Stimulated activated memory B cell treated with anti-CD40 and anti-IgM and Interleukin-4, amounts not matched to agents 10 μg/mL and 1 μg/mL and 100 μg/mL, for 72 hours (primary cell): ENCODE results near the gene USP22.

Experiments used
- ATAC-seq: fragments of 150-1000 bp; cut with Tn5 transposase; 2 replicates; pipeline ENCODE4 v1.10.0; 2021
- H3K27ac Mint-ChIP-seq: one replicate; pipeline ENCODE4 v1.8.0; 2022; ENCODE audit warnings: mild to moderate bottlenecking, mixed read lengths
- H3K27me3 Mint-ChIP-seq: one replicate; pipeline ENCODE4 v1.8.0; 2022; ENCODE audit warnings: mixed read lengths
- H3K36me3 Mint-ChIP-seq: one replicate; pipeline ENCODE4 v1.8.0; 2022; ENCODE audit warnings: mixed read lengths
- H3K4me1 Mint-ChIP-seq: one replicate; pipeline ENCODE4 v1.8.0; 2022; ENCODE audit warnings: mixed read lengths
- H3K4me3 Mint-ChIP-seq: one replicate; pipeline ENCODE4 v1.8.0; 2022; ENCODE audit warnings: mild to moderate bottlenecking, moderate library complexity, mixed read lengths
- H3K9me3 Mint-ChIP-seq: one replicate; pipeline ENCODE4 v1.8.0; 2022; ENCODE audit warnings: mixed read lengths

Gene USP22

GRCh38 chr17:21035406-21035805, 7.4 kb downstream of the USP22 start:
- H3K27me3 Mint-ChIP-seq = no peaks in the 10 kb centered on the region
- H3K9me3 Mint-ChIP-seq = no peaks in the 10 kb centered on the region
- H3K27ac Mint-ChIP-seq = peak overlapping the region; percentile 81
- peaks cover 20% of the 10 kb centered on the region for H3K36me3 Mint-ChIP-seq
- H3K4me1 Mint-ChIP-seq = peaks cover 78% of the 10 kb centered on the region
- H3K4me3 Mint-ChIP-seq = peak overlapping the region; percentile 73
- ATAC-seq = no peak

DNA sequence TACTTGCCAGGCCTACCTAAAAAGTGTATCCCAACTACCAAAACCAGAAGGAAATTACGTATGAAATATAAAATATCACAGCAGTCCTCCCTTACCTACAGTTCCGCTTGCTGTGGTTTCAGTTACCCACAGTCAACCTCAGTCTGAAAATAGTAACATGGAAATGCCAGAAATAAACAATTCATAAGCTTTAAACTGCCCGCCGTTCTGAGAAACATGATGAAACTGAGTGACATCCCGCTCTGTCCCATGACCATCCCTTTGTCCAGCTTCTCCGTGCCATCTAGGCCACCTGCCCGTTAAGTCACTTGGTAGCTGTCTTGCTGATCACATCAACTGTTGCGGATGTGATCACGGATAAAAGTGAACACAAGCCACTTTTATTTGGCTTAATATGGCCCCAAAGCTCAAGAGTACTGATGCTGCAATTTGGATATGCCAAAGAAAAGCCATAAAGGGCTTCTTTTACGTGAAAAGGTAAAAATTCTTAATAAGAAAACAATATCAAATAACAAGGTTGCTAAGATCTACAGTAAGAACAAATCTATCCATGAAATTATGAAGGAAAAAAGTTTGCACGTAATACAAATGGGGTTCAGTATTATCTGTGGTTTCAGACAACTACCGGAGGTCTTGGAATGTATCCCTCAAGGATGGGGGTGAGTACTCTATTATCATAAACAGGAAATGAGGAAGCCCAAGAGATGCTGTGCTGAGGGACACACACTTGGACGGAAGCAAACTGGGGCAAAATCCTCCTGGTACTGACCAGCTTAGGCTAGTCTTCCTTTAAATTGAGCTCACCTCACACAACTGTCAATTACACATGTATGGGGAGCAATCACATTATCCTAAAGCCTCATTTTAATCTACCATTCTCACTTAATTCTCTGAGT, 8.2 kb downstream of the USP22 start:
- peak; percentile 88 for ATAC-seq
- Mint-ChIP-seq H3K27me3 (no peaks in the 10 kb centered on the region), H3K9me3 (no peaks in the 10 kb centered on the region), H3K4me3 (peak overlapping the region; percentile 73), H3K36me3 (peaks cover 20% of the 10 kb centered on the region), H3K27ac (peak overlapping the region; percentile 81), H3K4me1 (peaks cover 78% of the 10 kb centered on the region)

GRCh38 chr17:21033350-21033749, 9.5 kb downstream of the USP22 start:
- Mint-ChIP-seq H3K27ac (peak overlapping the region; percentile 81), H3K27me3 (no peaks in the 10 kb centered on the region), H3K9me3 (no peaks in the 10 kb centered on the region), H3K36me3 (peaks cover 21% of the 10 kb centered on the region), H3K4me3 (no peak overlapping the region), H3K4me1 (peaks cover 89% of the 10 kb centered on the region)
- no peak for ATAC-seq

DNA sequence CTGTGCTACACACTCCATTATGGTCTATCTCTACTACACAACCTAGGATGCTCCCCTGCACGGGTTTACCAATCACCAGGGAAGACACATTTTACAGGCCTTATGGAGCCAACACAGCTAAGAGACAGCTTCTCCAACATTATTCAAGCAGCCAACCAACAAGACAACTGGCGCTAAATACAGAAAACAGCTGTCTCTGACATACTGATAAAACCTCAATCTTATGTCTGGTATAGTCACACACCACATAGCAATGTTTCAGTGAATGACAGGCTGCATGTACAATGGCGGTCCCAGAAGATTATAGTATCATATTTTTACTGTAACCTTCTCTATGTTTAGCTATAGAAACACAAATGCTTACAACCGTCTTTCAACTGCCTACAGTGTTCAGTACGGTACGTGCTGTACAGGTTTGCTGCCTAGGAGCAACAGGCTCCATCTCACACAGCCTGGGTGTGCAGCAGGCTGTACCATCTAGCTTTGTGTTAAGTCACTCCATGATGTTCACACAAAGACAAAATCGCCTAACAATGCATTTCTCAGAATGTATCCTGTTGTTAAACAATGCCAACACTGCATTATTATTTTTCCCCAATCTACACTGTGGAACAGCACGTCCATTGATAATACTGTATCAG, 10.9 kb downstream of the USP22 start:
- no peaks in the 10 kb centered on the region for H3K9me3 Mint-ChIP-seq
- ATAC-seq = no peak
- H3K4me1 Mint-ChIP-seq = peaks cover 80% of the 10 kb centered on the region
- no peaks in the 10 kb centered on the region for H3K27me3 Mint-ChIP-seq
- no peak overlapping the region for H3K27ac Mint-ChIP-seq
- no peak overlapping the region for H3K4me3 Mint-ChIP-seq
- peaks cover 21% of the 10 kb centered on the region for H3K36me3 Mint-ChIP-seq

- Mint-ChIP-seq H3K27ac (peak overlapping the region; percentile 31), H3K4me1 (peaks cover 68% of the 10 kb centered on the region), H3K4me3 (no peak overlapping the region), H3K36me3 (peaks cover 25% of the 10 kb centered on the region), H3K27me3 (no peaks in the 10 kb centered on the region), H3K9me3 (no peaks in the 10 kb centered on the region)
- ATAC-seq = no peak
These were observed 12.4 kb downstream of the USP22 start for GRCh38 chr17:21030375-21030774.

GRCh38 chr17:21029515-21029914, 13.3 kb downstream of the USP22 start:
- Mint-ChIP-seq H3K9me3 (no peaks in the 10 kb centered on the region), H3K4me3 (no peak overlapping the region), H3K27ac (peak overlapping the region; percentile 31), H3K36me3 (peaks cover 31% of the 10 kb centered on the region), H3K4me1 (peaks cover 67% of the 10 kb centered on the region), H3K27me3 (no peaks in the 10 kb centered on the region)
- ATAC-seq = no peak

- peaks cover 67% of the 10 kb centered on the region for H3K4me1 Mint-ChIP-seq
- H3K36me3 Mint-ChIP-seq = peaks cover 36% of the 10 kb centered on the region
- no peaks in the 10 kb centered on the region for H3K27me3 Mint-ChIP-seq
- H3K27ac Mint-ChIP-seq = no peak overlapping the region
- H3K4me3 Mint-ChIP-seq = no peak overlapping the region
- ATAC-seq = no peak
- H3K9me3 Mint-ChIP-seq = no peaks in the 10 kb centered on the region
These were observed 13.8 kb downstream of the USP22 start for GRCh38 chr17:21029036-21029435.

GRCh38 chr17:21028192-21028591, 14.6 kb downstream of the USP22 start:
- Mint-ChIP-seq H3K27ac (no peak overlapping the region), H3K27me3 (no peaks in the 10 kb centered on the region), H3K4me1 (peaks cover 65% of the 10 kb centered on the region), H3K4me3 (no peak overlapping the region), H3K36me3 (peaks cover 40% of the 10 kb centered on the region), H3K9me3 (no peaks in the 10 kb centered on the region)
- no peak for ATAC-seq

- Mint-ChIP-seq H3K4me3 (no peak overlapping the region), H3K4me1 (peaks cover 62% of the 10 kb centered on the region), H3K27ac (no peak overlapping the region), H3K9me3 (no peaks in the 10 kb centered on the region), H3K27me3 (no peaks in the 10 kb centered on the region), H3K36me3 (peaks cover 46% of the 10 kb centered on the region)
- no peak for ATAC-seq
These were observed 15.8 kb downstream of the USP22 start for GRCh38 chr17:21027031-21027430.

DNA sequence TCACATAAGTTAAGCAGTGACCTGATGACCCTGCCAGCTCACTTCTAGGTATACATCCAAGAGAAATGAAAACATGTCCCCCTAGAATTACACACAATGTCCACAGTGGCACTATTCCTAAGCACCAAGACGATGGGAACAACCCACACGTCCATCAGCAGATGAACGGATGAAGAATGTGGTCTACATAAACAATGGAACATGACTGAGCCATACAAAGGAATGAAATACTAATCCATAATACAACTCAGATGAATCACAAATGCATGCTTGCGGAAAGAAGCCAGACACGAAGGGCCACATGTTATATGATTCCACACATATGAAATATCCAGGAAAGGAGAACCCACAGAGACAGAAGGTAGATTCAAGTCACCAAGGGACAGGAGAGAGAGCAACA, 17.4 kb downstream of the USP22 start:
- H3K4me1 Mint-ChIP-seq = peaks cover 67% of the 10 kb centered on the region
- no peak overlapping the region for H3K27ac Mint-ChIP-seq
- H3K36me3 Mint-ChIP-seq = peaks cover 49% of the 10 kb centered on the region
- H3K9me3 Mint-ChIP-seq = no peaks in the 10 kb centered on the region
- H3K27me3 Mint-ChIP-seq = no peaks in the 10 kb centered on the region
- no peak for ATAC-seq
- no peak overlapping the region for H3K4me3 Mint-ChIP-seq

DNA sequence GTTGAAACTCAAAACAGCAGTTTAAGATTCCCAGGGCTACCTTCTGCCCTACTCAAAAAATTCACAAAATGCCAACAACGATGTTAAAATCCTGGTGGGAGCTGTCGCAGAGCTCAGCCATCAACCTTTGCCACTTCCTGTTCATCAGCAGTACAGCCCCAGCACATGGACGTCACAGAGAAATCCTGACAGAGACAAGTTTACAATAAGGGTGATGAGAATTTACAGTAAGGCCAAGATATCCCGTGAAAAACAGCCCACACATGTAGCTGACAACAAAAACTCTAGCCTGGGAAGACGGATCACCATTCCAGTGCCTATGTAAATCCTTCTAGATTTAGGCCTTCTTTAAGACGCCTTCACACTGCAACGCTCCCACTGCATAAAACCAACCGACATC, 18.8 kb downstream of the USP22 start:
- Mint-ChIP-seq H3K36me3 (peaks cover 61% of the 10 kb centered on the region), H3K4me1 (peaks cover 61% of the 10 kb centered on the region), H3K27ac (peak overlapping the region; percentile 40), H3K27me3 (no peaks in the 10 kb centered on the region), H3K4me3 (no peak overlapping the region), H3K9me3 (no peaks in the 10 kb centered on the region)
- ATAC-seq = no peak

GRCh38 chr17:21021208-21021803, 21.5 kb downstream of the USP22 start:
- H3K27ac Mint-ChIP-seq = no peak overlapping the region
- H3K27me3 Mint-ChIP-seq = no peaks in the 10 kb centered on the region
- no peak for ATAC-seq
- peaks cover 74% of the 10 kb centered on the region for H3K36me3 Mint-ChIP-seq
- peaks cover 54% of the 10 kb centered on the region for H3K4me1 Mint-ChIP-seq
- H3K9me3 Mint-ChIP-seq = no peaks in the 10 kb centered on the region
- H3K4me3 Mint-ChIP-seq = no peak overlapping the region

DNA sequence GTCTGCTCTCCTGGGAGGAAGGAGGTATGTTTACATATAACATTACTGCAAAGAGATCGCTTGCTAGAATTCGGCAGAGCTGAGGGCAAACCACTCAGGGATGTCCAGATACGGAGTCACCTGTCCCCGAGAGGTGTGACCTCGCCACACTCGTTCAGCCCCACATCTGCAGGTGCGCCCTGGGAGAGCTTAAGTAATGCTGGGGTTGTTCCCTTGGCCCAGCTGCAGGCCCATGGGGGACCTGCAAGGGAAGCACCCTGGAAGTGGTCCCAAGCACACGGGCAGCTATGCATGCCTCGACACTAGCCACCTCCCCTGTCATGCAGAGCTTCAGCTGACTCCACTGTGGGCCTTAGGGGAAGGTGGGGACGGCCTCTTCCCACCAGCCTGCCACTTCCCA, 22.2 kb downstream of the USP22 start:
- Mint-ChIP-seq H3K4me3 (peak overlapping the region; percentile 7), H3K9me3 (no peaks in the 10 kb centered on the region), H3K27ac (peak overlapping the region; percentile 77), H3K36me3 (peaks cover 74% of the 10 kb centered on the region), H3K27me3 (no peaks in the 10 kb centered on the region), H3K4me1 (peaks cover 57% of the 10 kb centered on the region)
- ATAC-seq = peak; percentile 76

DNA sequence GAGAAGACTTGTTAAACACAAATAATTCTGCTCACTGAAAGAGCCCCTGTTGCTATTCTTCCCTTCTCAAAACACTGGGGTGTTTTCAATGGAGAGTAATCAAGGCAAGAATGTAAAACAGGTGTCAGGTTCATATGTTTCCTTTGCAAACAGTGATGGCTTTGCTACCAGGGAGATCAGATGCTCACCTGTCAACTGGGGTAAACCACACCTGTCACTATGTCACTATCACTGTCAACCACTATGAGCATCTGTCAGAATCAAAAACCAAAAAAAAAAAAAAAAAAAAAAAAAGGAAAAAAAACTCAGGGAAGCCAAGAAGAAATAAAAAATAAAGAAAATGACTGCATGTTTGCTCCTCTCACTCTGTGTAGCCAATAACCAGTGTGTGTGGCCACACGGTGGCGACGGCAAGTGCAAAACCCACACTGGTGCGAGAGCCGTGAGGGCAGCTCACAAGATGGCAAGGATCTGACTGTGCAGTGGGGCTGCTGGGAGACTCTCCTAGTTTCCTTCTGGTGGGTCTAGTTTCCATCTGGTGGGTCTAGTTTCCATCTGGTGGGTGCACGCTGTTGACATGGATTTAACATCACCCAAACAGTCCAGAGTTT, 22.7 kb downstream of the USP22 start:
- peak; percentile 91 for ATAC-seq
- H3K36me3 Mint-ChIP-seq = peaks cover 72% of the 10 kb centered on the region
- no peaks in the 10 kb centered on the region for H3K27me3 Mint-ChIP-seq
- peak overlapping the region; percentile 7 for H3K4me3 Mint-ChIP-seq
- peak overlapping the region; percentile 77 for H3K27ac Mint-ChIP-seq
- peaks cover 52% of the 10 kb centered on the region for H3K4me1 Mint-ChIP-seq
- no peaks in the 10 kb centered on the region for H3K9me3 Mint-ChIP-seq

GRCh38 chr17:21018894-21019293, 23.9 kb downstream of the USP22 start:
- Mint-ChIP-seq H3K9me3 (no peaks in the 10 kb centered on the region), H3K4me3 (no peak overlapping the region), H3K27ac (no peak overlapping the region), H3K36me3 (peaks cover 72% of the 10 kb centered on the region), H3K27me3 (no peaks in the 10 kb centered on the region), H3K4me1 (peaks cover 41% of the 10 kb centered on the region)
- no peak for ATAC-seq
